AG04450 (cell line): Measurements from ENCODE around the gene CTDSP2. TPM values are rescaled to one million over a fixed set of nuclear protein-coding genes. Genes with fewer than 3 reads are reported as not detected.

Experiments used
- CTCF ChIA-PET: fragments of 300-600, 350-600 bp; formaldehyde crosslinking; extraction: SDS; loops from one replicate; lab custom pipeline; 2022; ENCODE audit warnings: antibody characterized with exemption, inconsistent platforms; lab: Charles Lee
- POLR2A ChIA-PET: fragments of 350-600 bp; formaldehyde crosslinking; extraction: SDS; loops from one replicate; lab custom pipeline; 2021; ENCODE audit warnings: antibody characterized with exemption, inconsistent platforms; lab: Yijun Ruan, JAX
- DNase-seq: peaks from one replicate; pipeline ENCODE4 v3.0.0-alpha.2; 2011; ENCODE audit warnings: low read depth, low spot score
- H3K27ac ChIP-seq: one replicate; pipeline ENCODE4 v1.5.1; 2012; ENCODE audit warnings: low read depth, low read length, control low read depth
- H3K27me3 ChIP-seq: one replicate; pipeline ENCODE4 v1.6.0; 2012; ENCODE audit warnings: low read length; ENCODE audit not compliant: control insufficient read depth, insufficient read depth
- H3K4me3 ChIP-seq: 2 replicates; pipeline ENCODE4 v1.5.1; 2011; ENCODE audit warnings: mild to moderate bottlenecking, low read depth, low read length, control low read depth
- H3K9me3 ChIP-seq: 2 replicates; pipeline ENCODE4 v1.5.1; 2012; ENCODE audit warnings: low read length; ENCODE audit not compliant: control insufficient read depth, insufficient read depth
- CTCF ChIP-seq: IDR thresholded peaks from 2 replicates; pipeline ENCODE4 v1.5.1; 2011; ENCODE audit warnings: low read depth, low read length, control low read depth, inconsistent platforms
- polyA plus RNA-seq: library from polyadenylated mRNA; depleted of rRNA; stranded (reverse); fragments of >200 nt; gene quantifications from 2 replicates; pipeline ENCODE4 v1.2.3, GENCODE V29; 2011

The CTDSP2 gene
- polyA plus RNA-seq, 1 experiment: 292 TPM

GRCh38 chr12:57817261-57817989, 29.1 kb downstream of the CTDSP2 start:
- no peaks in the 10 kb centered on the region for H3K9me3 ChIP-seq
- DNase-seq: no peak
- H3K27me3 ChIP-seq: no peaks in the 10 kb centered on the region
- ChIA-PET CTCF (interaction anchor here (0.9 to 4.0 kb wide), 4 partner anchors 14 to 89 kb away, joined by 3 to 22 read pairs (median 7); no protein-coding TSS in a partner anchor), POLR2A (interaction anchor here (1.2 kb wide), 1 partner anchor 8 kb away, joined by 3 read pairs; no protein-coding TSS in a partner anchor)
- H3K4me3 ChIP-seq: no peak overlapping the region
- TF ChIP-seq CTCF: no peak
- H3K27ac ChIP-seq: peak overlapping the region; percentile 21

GRCh38 chr12:57816855-57817151, 29.7 kb downstream of the CTDSP2 start:
- no peaks in the 10 kb centered on the region for H3K27me3 ChIP-seq
- H3K27ac ChIP-seq: no peak overlapping the region
- H3K4me3 ChIP-seq: no peak overlapping the region
- CTCF ChIA-PET: interaction anchor here (1.7 to 4.0 kb wide), 2 partner anchors 14 to 88 kb away, joined by 14 to 22 read pairs; no protein-coding TSS in a partner anchor
- TF ChIP-seq CTCF: no peak
- DNase-seq: no peak
- POLR2A ChIA-PET: interaction anchor here (0.8 to 1.2 kb wide), 2 partner anchors 8 to 28 kb away, joined by 3 read pairs; no protein-coding TSS in a partner anchor
- no peaks in the 10 kb centered on the region for H3K9me3 ChIP-seq

DNA sequence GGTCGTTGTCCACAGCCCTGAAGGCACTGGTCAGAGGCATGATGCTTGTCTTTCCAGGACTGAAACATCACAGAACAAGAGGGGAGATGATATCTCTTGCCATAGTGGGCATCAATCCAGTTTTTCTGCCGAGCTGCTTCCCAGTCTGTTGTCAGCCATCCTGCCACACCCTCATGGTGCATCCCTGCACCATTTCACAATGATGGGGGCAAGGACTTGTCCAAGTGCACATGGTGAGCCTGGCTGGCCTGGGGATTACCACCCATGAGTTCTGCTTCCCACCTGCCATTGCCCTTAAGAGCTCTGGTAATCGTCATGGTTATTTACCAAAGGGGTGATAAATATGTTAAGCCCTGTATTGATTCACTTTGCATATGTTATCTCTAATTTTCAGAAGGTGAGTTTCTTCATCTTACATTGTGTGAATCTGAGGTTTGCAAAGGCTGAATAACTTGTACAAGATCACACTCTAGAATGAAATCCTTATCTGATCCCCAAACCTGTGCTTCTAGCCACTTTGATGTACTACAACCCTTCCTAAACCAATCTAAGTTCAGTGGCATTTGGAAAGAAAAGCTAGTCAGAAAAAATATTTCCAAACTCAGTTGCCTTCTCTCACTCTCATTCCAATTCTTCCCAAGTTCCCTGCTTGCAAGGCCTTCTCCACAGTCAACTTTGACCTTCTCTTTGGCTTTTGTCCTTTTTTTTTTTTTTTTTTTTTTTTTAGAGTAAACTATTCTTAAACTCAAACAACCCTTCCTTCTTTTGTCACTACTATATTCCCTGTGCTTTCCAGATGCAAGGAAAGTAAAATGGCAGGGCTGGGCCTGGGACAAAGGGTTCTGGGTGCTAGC, 30.3 kb downstream of the CTDSP2 start:
- TF ChIP-seq CTCF: no peak
- H3K9me3 ChIP-seq: no peaks in the 10 kb centered on the region
- H3K27ac ChIP-seq: no peak overlapping the region
- H3K27me3 ChIP-seq: no peaks in the 10 kb centered on the region
- CTCF ChIA-PET: interaction anchor here (1.0 to 4.0 kb wide), 3 partner anchors 13 to 88 kb away, joined by 3 to 22 read pairs (median 14); no protein-coding TSS in a partner anchor
- DNase-seq: no peak
- no peak overlapping the region for H3K4me3 ChIP-seq
- POLR2A ChIA-PET: interaction anchor here (0.8 to 1.2 kb wide), 3 partner anchors 9 to 49 kb away, joined by 3 read pairs; no protein-coding TSS in a partner anchor

DNA sequence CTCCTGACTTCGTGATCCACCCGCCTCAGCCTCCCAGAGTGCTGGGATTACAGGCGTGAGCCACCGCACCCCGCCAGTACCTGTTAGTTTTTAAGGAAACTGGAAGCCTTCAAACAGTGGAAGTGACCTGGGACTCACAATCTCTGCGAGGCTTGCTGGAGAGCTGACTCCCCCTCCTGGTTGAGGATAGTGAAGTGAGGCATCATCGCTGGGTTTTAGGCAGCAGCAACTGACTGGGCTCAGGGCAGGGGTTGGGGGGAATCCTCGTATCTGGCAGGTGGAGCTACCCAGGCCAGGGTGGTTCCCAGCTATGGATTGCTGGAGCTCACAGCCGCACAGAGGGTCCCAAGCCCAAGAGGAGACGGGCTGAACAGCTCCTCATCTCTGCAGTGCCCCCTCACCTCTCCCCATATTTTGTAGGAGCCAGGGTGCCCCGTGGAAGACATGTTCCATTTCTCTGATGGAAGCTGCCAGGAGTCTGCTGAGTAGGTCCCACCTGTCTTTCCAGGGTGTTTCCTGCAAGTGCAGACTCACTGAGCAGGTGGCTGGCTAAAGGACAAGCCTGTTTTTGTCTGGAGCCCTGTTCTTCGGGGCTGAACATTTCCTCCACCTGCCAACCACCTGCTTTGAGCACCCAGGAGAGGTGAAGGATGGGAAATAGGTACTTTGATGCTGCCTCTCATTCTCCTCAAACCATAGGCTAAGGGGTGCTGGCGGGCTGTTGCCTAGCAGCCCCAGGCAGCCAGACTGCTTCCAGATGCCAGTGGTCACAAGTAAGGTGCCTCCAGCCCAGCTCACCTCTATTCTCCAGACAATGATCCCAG, 31.1 kb downstream of the CTDSP2 start:
- POLR2A ChIA-PET: interaction anchor here (0.8 kb wide), 1 partner anchor 50 kb away, joined by 3 read pairs; no protein-coding TSS in a partner anchor
- DNase-seq: no peak
- no peaks in the 10 kb centered on the region for H3K9me3 ChIP-seq
- peak; percentile 21; the same call in 1 of the 2 replicates for TF ChIP-seq CTCF
- CTCF ChIA-PET: interaction anchor here (0.7 to 1.7 kb wide), 4 partner anchors 19 to 89 kb away, joined by 3 to 14 read pairs (median 3); partner anchors contain the start of gene TSFM
- no peak overlapping the region for H3K27ac ChIP-seq
- no peaks in the 10 kb centered on the region for H3K27me3 ChIP-seq
- no peak overlapping the region for H3K4me3 ChIP-seq
